ENCODE measurements around the gene SLC6A6. TPM values are rescaled to one million over a fixed set of nuclear protein-coding genes. Genes with fewer than 3 reads are reported as not detected.
A peak's percentile ranks its signal among the peaks of the same experiment; 100 is the strongest.

Gene SLC6A6
- total RNA-seq, 1 donor from 2014 or later = 5.7 TPM

GRCh38 chr3:14480207-14481017 lies 78.0 kb downstream of the SLC6A6 start:
- Histone ChIP-seq H3K27me3 (ENCODE audit: control insufficient read depth in 3 of 3, insufficient read depth in 3 of 3, low read length in 3 of 3) (no peaks in the 10 kb centered on the region), H3K4me1 (ENCODE audit: control insufficient read depth in 3 of 3, insufficient read depth in 3 of 3, low read length in 3 of 3) (peaks cover 0 to 21% (median 15%) of the 10 kb centered on the region in 3 donors), H3K27ac (ENCODE audit: low read depth, low read length) (no peak overlapping the region), H3K9me3 (ENCODE audit: control insufficient read depth in 3 of 3, low read length in 3 of 3) (no peaks in the 10 kb centered on the region), H3K9ac (ENCODE audit: low read depth in 1 of 3, low read length in 3 of 3) (no peak overlapping the region), H3K4me3 (ENCODE audit: low read length in 3 of 3) (no peak overlapping the region), H3K36me3 (ENCODE audit: control insufficient read depth in 3 of 3, insufficient read depth in 3 of 3, low read length in 3 of 3) (peaks cover 52 to 65% (median 60%) of the 10 kb centered on the region in 3 donors)

GRCh38 chr3:14481018-14481645 lies 78.7 kb downstream of the SLC6A6 start:
- Histone ChIP-seq H3K27ac (ENCODE audit: low read depth, low read length) (no peak overlapping the region), H3K27me3 (ENCODE audit: control insufficient read depth in 3 of 3, insufficient read depth in 3 of 3, low read length in 3 of 3) (no peaks in the 10 kb centered on the region), H3K4me3 (ENCODE audit: low read length in 3 of 3) (no peak overlapping the region), H3K9me3 (ENCODE audit: control insufficient read depth in 3 of 3, low read length in 3 of 3) (no peaks in the 10 kb centered on the region), H3K36me3 (ENCODE audit: control insufficient read depth in 3 of 3, insufficient read depth in 3 of 3, low read length in 3 of 3) (peaks cover 56 to 72% (median 65%) of the 10 kb centered on the region in 3 donors), H3K9ac (ENCODE audit: low read depth in 1 of 3, low read length in 3 of 3) (no peak overlapping the region), H3K4me1 (ENCODE audit: control insufficient read depth in 3 of 3, insufficient read depth in 3 of 3, low read length in 3 of 3) (peaks cover 0 to 21% (median 15%) of the 10 kb centered on the region in 3 donors)

- H3K4me1 ChIP-seq (ENCODE audit: control insufficient read depth in 3 of 3, insufficient read depth in 3 of 3, low read length in 3 of 3) = peaks cover 0 to 21% (median 15%) of the 10 kb centered on the region in 3 donors
- peaks cover 53 to 67% (median 65%) of the 10 kb centered on the region in 3 donors for H3K36me3 ChIP-seq (ENCODE audit: control insufficient read depth in 3 of 3, insufficient read depth in 3 of 3, low read length in 3 of 3)
- no peaks in the 10 kb centered on the region for H3K27me3 ChIP-seq (ENCODE audit: control insufficient read depth in 3 of 3, insufficient read depth in 3 of 3, low read length in 3 of 3)
- no peak overlapping the region for H3K4me3 ChIP-seq (ENCODE audit: low read length in 3 of 3)
- H3K9me3 ChIP-seq (ENCODE audit: control insufficient read depth in 3 of 3, low read length in 3 of 3) = no peaks in the 10 kb centered on the region
- no peak overlapping the region for H3K9ac ChIP-seq (ENCODE audit: low read depth in 1 of 3, low read length in 3 of 3)
- H3K27ac ChIP-seq (ENCODE audit: low read depth, low read length) = no peak overlapping the region
Observed at GRCh38 chr3:14481646-14482036, 79.2 kb downstream of the SLC6A6 start.

GRCh38 chr3:14482271-14482721 lies 79.9 kb downstream of the SLC6A6 start:
- Histone ChIP-seq H3K27ac (ENCODE audit: low read depth, low read length) (no peak overlapping the region), H3K4me3 (ENCODE audit: low read length in 3 of 3) (no peak overlapping the region), H3K9me3 (ENCODE audit: control insufficient read depth in 3 of 3, low read length in 3 of 3) (no peaks in the 10 kb centered on the region), H3K4me1 (ENCODE audit: control insufficient read depth in 3 of 3, insufficient read depth in 3 of 3, low read length in 3 of 3) (peaks cover 0 to 21% (median 15%) of the 10 kb centered on the region in 3 donors), H3K9ac (ENCODE audit: low read depth in 1 of 3, low read length in 3 of 3) (no peak overlapping the region), H3K27me3 (ENCODE audit: control insufficient read depth in 3 of 3, insufficient read depth in 3 of 3, low read length in 3 of 3) (no peaks in the 10 kb centered on the region), H3K36me3 (ENCODE audit: control insufficient read depth in 3 of 3, insufficient read depth in 3 of 3, low read length in 3 of 3) (peaks cover 46 to 63% (median 61%) of the 10 kb centered on the region in 3 donors)

GRCh38 chr3:14483286-14483685 lies 80.9 kb downstream of the SLC6A6 start:
- Histone ChIP-seq H3K36me3 (ENCODE audit: control insufficient read depth in 3 of 3, insufficient read depth in 3 of 3, low read length in 3 of 3) (peaks cover 43 to 64% (median 56%) of the 10 kb centered on the region in 3 donors), H3K4me1 (ENCODE audit: control insufficient read depth in 3 of 3, insufficient read depth in 3 of 3, low read length in 3 of 3) (peaks cover 3 to 21% (median 18%) of the 10 kb centered on the region in 3 donors), H3K27me3 (ENCODE audit: control insufficient read depth in 3 of 3, insufficient read depth in 3 of 3, low read length in 3 of 3) (no peaks in the 10 kb centered on the region)

GRCh38 chr3:14484741-14485140 lies 82.3 kb downstream of the SLC6A6 start:
- Histone ChIP-seq H3K4me1 (ENCODE audit: control insufficient read depth in 3 of 3, insufficient read depth in 3 of 3, low read length in 3 of 3) (peaks cover 6 to 24% (median 22%) of the 10 kb centered on the region in 3 donors), H3K9me3 (ENCODE audit: control insufficient read depth in 3 of 3, low read length in 3 of 3) (no peaks in the 10 kb centered on the region), H3K4me3 (ENCODE audit: low read length in 3 of 3) (no peak overlapping the region), H3K27me3 (ENCODE audit: control insufficient read depth in 3 of 3, insufficient read depth in 3 of 3, low read length in 3 of 3) (no peaks in the 10 kb centered on the region), H3K9ac (ENCODE audit: low read depth in 1 of 3, low read length in 3 of 3) (no peak overlapping the region), H3K27ac (ENCODE audit: low read depth, low read length) (no peak overlapping the region), H3K36me3 (ENCODE audit: control insufficient read depth in 3 of 3, insufficient read depth in 3 of 3, low read length in 3 of 3) (peaks cover 31 to 56% (median 42%) of the 10 kb centered on the region in 3 donors)

More at GRCh38 chr3:14483286-14483685, 80.9 kb downstream of the SLC6A6 start:
- Histone ChIP-seq H3K4me3 (ENCODE audit: low read length in 3 of 3) (no peak overlapping the region), H3K9ac (ENCODE audit: low read depth in 1 of 3, low read length in 3 of 3) (no peak overlapping the region), H3K27ac (ENCODE audit: low read depth, low read length) (no peak overlapping the region), H3K9me3 (ENCODE audit: control insufficient read depth in 3 of 3, low read length in 3 of 3) (no peaks in the 10 kb centered on the region)

- peaks cover 19 to 44% (median 30%) of the 10 kb centered on the region in 3 donors for H3K36me3 ChIP-seq (ENCODE audit: control insufficient read depth in 3 of 3, insufficient read depth in 3 of 3, low read length in 3 of 3)
- H3K9me3 ChIP-seq (ENCODE audit: control insufficient read depth in 3 of 3, low read length in 3 of 3) = no peaks in the 10 kb centered on the region
Observed at GRCh38 chr3:14485981-14486380, 83.6 kb downstream of the SLC6A6 start.

GRCh38 chr3:14486460-14486859 lies 84.1 kb downstream of the SLC6A6 start:
- no peak overlapping the region for H3K4me3 ChIP-seq (ENCODE audit: low read length in 3 of 3)
- H3K27me3 ChIP-seq (ENCODE audit: control insufficient read depth in 3 of 3, insufficient read depth in 3 of 3, low read length in 3 of 3) = no peaks in the 10 kb centered on the region
- H3K9me3 ChIP-seq (ENCODE audit: control insufficient read depth in 3 of 3, low read length in 3 of 3) = no peaks in the 10 kb centered on the region
- H3K9ac ChIP-seq (ENCODE audit: low read depth in 1 of 3, low read length in 3 of 3) = no peak overlapping the region
- peaks cover 18 to 41% (median 28%) of the 10 kb centered on the region in 3 donors for H3K36me3 ChIP-seq (ENCODE audit: control insufficient read depth in 3 of 3, insufficient read depth in 3 of 3, low read length in 3 of 3)
- H3K27ac ChIP-seq (ENCODE audit: low read depth, low read length) = no peak overlapping the region
- peaks cover 6 to 18% (median 11%) of the 10 kb centered on the region in 3 donors for H3K4me1 ChIP-seq (ENCODE audit: control insufficient read depth in 3 of 3, insufficient read depth in 3 of 3, low read length in 3 of 3)

More at GRCh38 chr3:14485981-14486380, 83.6 kb downstream of the SLC6A6 start:
- no peaks in the 10 kb centered on the region for H3K27me3 ChIP-seq (ENCODE audit: control insufficient read depth in 3 of 3, insufficient read depth in 3 of 3, low read length in 3 of 3)
- H3K4me1 ChIP-seq (ENCODE audit: control insufficient read depth in 3 of 3, insufficient read depth in 3 of 3, low read length in 3 of 3) = peaks cover 6 to 18% (median 14%) of the 10 kb centered on the region in 3 donors
- H3K27ac ChIP-seq (ENCODE audit: low read depth, low read length) = no peak overlapping the region
- no peak overlapping the region for H3K9ac ChIP-seq (ENCODE audit: low read depth in 1 of 3, low read length in 3 of 3)
- no peak overlapping the region for H3K4me3 ChIP-seq (ENCODE audit: low read length in 3 of 3)

GRCh38 chr3:14487086-14487485 lies 84.7 kb downstream of the SLC6A6 start:
- Histone ChIP-seq H3K4me3 (ENCODE audit: low read length in 3 of 3) (no peak overlapping the region), H3K27ac (ENCODE audit: low read depth, low read length) (no peak overlapping the region), H3K9me3 (ENCODE audit: control insufficient read depth in 3 of 3, low read length in 3 of 3) (no peaks in the 10 kb centered on the region), H3K4me1 (ENCODE audit: control insufficient read depth in 3 of 3, insufficient read depth in 3 of 3, low read length in 3 of 3) (peaks cover 5 to 12% (median 6%) of the 10 kb centered on the region in 3 donors), H3K9ac (ENCODE audit: low read depth in 1 of 3, low read length in 3 of 3) (peak overlapping the region in 1 of 3 donors; percentile 33), H3K36me3 (ENCODE audit: control insufficient read depth in 3 of 3, insufficient read depth in 3 of 3, low read length in 3 of 3) (peaks cover 18 to 38% (median 27%) of the 10 kb centered on the region in 3 donors), H3K27me3 (ENCODE audit: control insufficient read depth in 3 of 3, insufficient read depth in 3 of 3, low read length in 3 of 3) (no peaks in the 10 kb centered on the region)

GRCh38 chr3:14487821-14488220 lies 85.4 kb downstream of the SLC6A6 start:
- no peak overlapping the region for H3K27ac ChIP-seq (ENCODE audit: low read depth, low read length)
- H3K9me3 ChIP-seq (ENCODE audit: control insufficient read depth in 3 of 3, low read length in 3 of 3) = no peaks in the 10 kb centered on the region
- H3K36me3 ChIP-seq (ENCODE audit: control insufficient read depth in 3 of 3, insufficient read depth in 3 of 3, low read length in 3 of 3) = peaks cover 23 to 43% (median 30%) of the 10 kb centered on the region in 3 donors
- H3K9ac ChIP-seq (ENCODE audit: low read depth in 1 of 3, low read length in 3 of 3) = no peak overlapping the region
- no peaks in the 10 kb centered on the region for H3K27me3 ChIP-seq (ENCODE audit: control insufficient read depth in 3 of 3, insufficient read depth in 3 of 3, low read length in 3 of 3)
- H3K4me1 ChIP-seq (ENCODE audit: control insufficient read depth in 3 of 3, insufficient read depth in 3 of 3, low read length in 3 of 3) = peaks cover 4 to 9% (median 6%) of the 10 kb centered on the region in 3 donors
- H3K4me3 ChIP-seq (ENCODE audit: low read length in 3 of 3) = no peak overlapping the region

Measured in skeletal muscle tissue (tissue), 4 donors.